Loucy (cell line): Measurements from ENCODE around the gene PLA2G4D.

ENCODE experiments used
- H2AFZ ChIP-seq: fragments of 200-600 bp; sonication (generic); 2 replicates; pipeline ENCODE4 v1.6.0; 2016; ENCODE audit warnings: antibody characterized with exemption, mild to moderate bottlenecking, low read length, moderate library complexity
- H3F3A ChIP-seq: fragments of 200-600 bp; 2 replicates; pipeline ENCODE4 v1.6.0; 2016; ENCODE audit warnings: antibody characterized with exemption, low read depth, mild to moderate bottlenecking
- H3K27me3 ChIP-seq: fragments of 200-600 bp; sonication (generic); 2 replicates; pipeline ENCODE4 v1.6.1; 2014; ENCODE audit warnings: low read length, mild to moderate bottlenecking; ENCODE audit not compliant: insufficient read depth, poor library complexity, severe bottlenecking
- H3K36me3 ChIP-seq: fragments of 200-600 bp; sonication (generic); 2 replicates; pipeline ENCODE4 v1.6.1; 2016; ENCODE audit warnings: low read length; ENCODE audit not compliant: insufficient read depth
- H3K4me1 ChIP-seq: fragments of 200-600 bp; sonication (generic); 2 replicates; pipeline ENCODE4 v1.5.1; 2014; ENCODE audit warnings: low read length, mild to moderate bottlenecking; ENCODE audit not compliant: insufficient read depth, poor library complexity, severe bottlenecking
- H3K4me2 ChIP-seq: fragments of 200-600 bp; sonication (generic); 2 replicates; pipeline ENCODE4 v1.6.0; 2014; ENCODE audit warnings: antibody characterized with exemption, low read length, low read depth, mild to moderate bottlenecking; ENCODE audit not compliant: poor library complexity, severe bottlenecking
- H3K4me3 ChIP-seq: fragments of 200-600 bp; sonication (generic); 2 replicates; pipeline ENCODE4 v1.5.1; 2014; ENCODE audit warnings: low read length, mild to moderate bottlenecking, mixed read lengths; ENCODE audit not compliant: poor library complexity, severe bottlenecking
- H3K79me2 ChIP-seq: fragments of 200-600 bp; sonication (generic); 2 replicates; pipeline ENCODE4 v1.6.1; 2014; ENCODE audit warnings: low read length; ENCODE audit not compliant: insufficient read depth
- H3K9ac ChIP-seq: fragments of 200-600 bp; sonication (generic); 2 replicates; pipeline ENCODE4 v1.6.0; 2014; ENCODE audit warnings: mild to moderate bottlenecking, low read depth, low read length, moderate library complexity; ENCODE audit not compliant: poor library complexity, severe bottlenecking
- H3K9me2 ChIP-seq: fragments of 200-600 bp; sonication (generic); replicated peaks from 2 replicates; pipeline ENCODE4 v1.6.1; 2016; ENCODE audit warnings: low read depth, low read length, mixed read lengths
- H3K9me3 ChIP-seq: fragments of 200-600 bp; sonication (generic); 2 replicates; pipeline ENCODE4 v1.6.1; 2014; ENCODE audit warnings: mild to moderate bottlenecking, antibody characterized with exemption, low read length, low read depth; ENCODE audit not compliant: insufficient read depth
- H4K20me1 ChIP-seq: fragments of 200-600 bp; sonication (generic); 2 replicates; pipeline ENCODE4 v1.6.0; 2014; ENCODE audit warnings: antibody characterized with exemption, low read length, mild to moderate bottlenecking; ENCODE audit not compliant: insufficient read depth, poor library complexity, severe bottlenecking
- EZH2phosphoT487 ChIP-seq: fragments of 200-600 bp; IDR thresholded peaks from 2 replicates; pipeline ENCODE4 v1.6.1; 2018; ENCODE audit warnings: antibody characterized with exemption, mild to moderate bottlenecking, moderate library complexity, borderline replicate concordance
- TF ChIP-seq, protein P1 (sequence below): fragments of 200-600 bp; sonication (generic); conservative IDR thresholded peaks from 2 replicates; pipeline ENCODE4 v1.5.1; 2014; ENCODE audit warnings: mild to moderate bottlenecking, antibody characterized with exemption, low read length

Gene PLA2G4D

GRCh38 chr15:42133886-42134502, 39.6 kb upstream of the PLA2G4D start:
- H3K79me2 ChIP-seq, result no peaks in the 10 kb centered on the region
- TF ChIP-seq, protein P1, sequence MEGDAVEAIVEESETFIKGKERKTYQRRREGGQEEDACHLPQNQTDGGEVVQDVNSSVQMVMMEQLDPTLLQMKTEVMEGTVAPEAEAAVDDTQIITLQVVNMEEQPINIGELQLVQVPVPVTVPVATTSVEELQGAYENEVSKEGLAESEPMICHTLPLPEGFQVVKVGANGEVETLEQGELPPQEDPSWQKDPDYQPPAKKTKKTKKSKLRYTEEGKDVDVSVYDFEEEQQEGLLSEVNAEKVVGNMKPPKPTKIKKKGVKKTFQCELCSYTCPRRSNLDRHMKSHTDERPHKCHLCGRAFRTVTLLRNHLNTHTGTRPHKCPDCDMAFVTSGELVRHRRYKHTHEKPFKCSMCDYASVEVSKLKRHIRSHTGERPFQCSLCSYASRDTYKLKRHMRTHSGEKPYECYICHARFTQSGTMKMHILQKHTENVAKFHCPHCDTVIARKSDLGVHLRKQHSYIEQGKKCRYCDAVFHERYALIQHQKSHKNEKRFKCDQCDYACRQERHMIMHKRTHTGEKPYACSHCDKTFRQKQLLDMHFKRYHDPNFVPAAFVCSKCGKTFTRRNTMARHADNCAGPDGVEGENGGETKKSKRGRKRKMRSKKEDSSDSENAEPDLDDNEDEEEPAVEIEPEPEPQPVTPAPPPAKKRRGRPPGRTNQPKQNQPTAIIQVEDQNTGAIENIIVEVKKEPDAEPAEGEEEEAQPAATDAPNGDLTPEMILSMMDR, result peak; percentile 88
- TF ChIP-seq EZH2phosphoT487, result no peak
- no peak overlapping the region for H3K4me2 ChIP-seq
- H2AFZ ChIP-seq, result peak overlapping the region; percentile 82
- no peaks in the 10 kb centered on the region for H3K27me3 ChIP-seq
- H3K36me3 ChIP-seq, result no peaks in the 10 kb centered on the region
- no peaks in the 10 kb centered on the region for H3K9me2 ChIP-seq
- no peaks in the 10 kb centered on the region for H3K4me1 ChIP-seq
- no peaks in the 10 kb centered on the region for H3K9me3 ChIP-seq
- no peak overlapping the region for H3K4me3 ChIP-seq
- no peaks in the 10 kb centered on the region for H3F3A ChIP-seq
- no peaks in the 10 kb centered on the region for H4K20me1 ChIP-seq
- H3K9ac ChIP-seq, result no peak overlapping the region

DNA sequence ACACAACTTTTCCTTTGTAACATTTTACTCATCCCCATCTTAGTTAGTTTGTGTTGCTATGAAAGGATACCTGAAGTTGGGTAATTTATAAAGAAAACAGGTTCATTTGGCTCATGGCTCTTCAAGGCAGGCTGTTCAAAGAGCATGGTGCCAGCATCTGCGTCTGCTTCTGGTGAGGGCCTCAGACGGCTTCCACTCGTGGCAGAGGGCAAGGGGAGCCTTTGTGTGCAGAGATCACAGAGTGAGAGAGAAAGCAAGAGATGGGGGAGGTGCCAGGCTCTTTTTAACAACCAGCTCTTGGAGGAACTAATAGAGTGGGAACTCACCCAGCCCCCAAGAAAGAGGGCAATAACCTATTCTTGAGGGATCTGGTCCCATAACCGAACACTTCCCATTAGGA, 39.0 kb upstream of the PLA2G4D start:
- Histone ChIP-seq H3F3A (no peaks in the 10 kb centered on the region), H3K9me3 (no peaks in the 10 kb centered on the region), H3K4me1 (no peaks in the 10 kb centered on the region), H3K27me3 (no peaks in the 10 kb centered on the region), H2AFZ (no peak overlapping the region), H3K79me2 (no peaks in the 10 kb centered on the region), H4K20me1 (no peaks in the 10 kb centered on the region), H3K36me3 (no peaks in the 10 kb centered on the region), H3K4me2 (no peak overlapping the region), H3K9ac (no peak overlapping the region), H3K9me2 (no peaks in the 10 kb centered on the region), H3K4me3 (no peak overlapping the region)
- TF ChIP-seq EZH2phosphoT487, result no peak
- TF ChIP-seq, protein P1, result no peak

GRCh38 chr15:42131826-42132806, 37.8 kb upstream of the PLA2G4D start:
- no peaks in the 10 kb centered on the region for H3K27me3 ChIP-seq
- no peaks in the 10 kb centered on the region for H3K79me2 ChIP-seq
- no peak overlapping the region for H3K4me2 ChIP-seq
- H2AFZ ChIP-seq, result no peak overlapping the region
- no peak overlapping the region for H3K9ac ChIP-seq
- TF ChIP-seq, protein P1, result no peak
- no peak for TF ChIP-seq EZH2phosphoT487
- H3K36me3 ChIP-seq, result no peaks in the 10 kb centered on the region
- H4K20me1 ChIP-seq, result no peaks in the 10 kb centered on the region
- H3K9me3 ChIP-seq, result no peaks in the 10 kb centered on the region
- no peaks in the 10 kb centered on the region for H3K9me2 ChIP-seq
- no peaks in the 10 kb centered on the region for H3F3A ChIP-seq
- H3K4me1 ChIP-seq, result no peaks in the 10 kb centered on the region
- H3K4me3 ChIP-seq, result no peak overlapping the region
